ENCODE measurements around the gene UBXN7. TPM values are rescaled to one million over a fixed set of nuclear protein-coding genes. Genes with fewer than 3 reads are reported as not detected.

Gene UBXN7
- total and polyA plus RNA-seq, 2 of the 13 experiments (the other 11 are each of a cell fraction or from before 2014, with no cell fraction given): 12.5 to 15.9 TPM

GRCh38 chr3:196339044-196339443 lies 93.2 kb downstream of the UBXN7 start:
- Histone ChIP-seq H3K9me3 (ENCODE audit: low read length) (no peaks in the 10 kb centered on the region), H3K4me3 (replicated peaks in 1 of 3; ENCODE audit: insufficient read depth in 1 of 3, low read depth in 2 of 3, low read length in 3 of 3) (no peak overlapping the region), H3K4me2 (ENCODE audit: low read depth, low read length) (no peak overlapping the region), H3K27ac (ENCODE audit: extremely low read length, insufficient read depth, low read length) (no peak overlapping the region), H4K20me1 (ENCODE audit: insufficient read depth, low read length) (no peaks in the 10 kb centered on the region), H2AFZ (ENCODE audit: low read length) (no peak overlapping the region), H3K9ac (ENCODE audit: insufficient read depth, low read depth, low read length) (no peak overlapping the region), H3K79me2 (ENCODE audit: insufficient read depth, low read length) (no peaks in the 10 kb centered on the region), H3K36me3 (replicated peaks in 1 of 2; ENCODE audit: control insufficient read depth in 1 of 2, insufficient read depth in 2 of 2, low read length in 2 of 2) (no peaks in the 10 kb centered on the region), H3K27me3 (ENCODE audit: control insufficient read depth in 1 of 2, insufficient read depth in 2 of 2, low read length in 2 of 2) (no peaks in the 10 kb centered on the region), H3K4me1 (ENCODE audit: insufficient read depth, low read length) (peaks cover 23% of the 10 kb centered on the region)
- no TSS peak for BruUV-seq (replicated peaks)
- ChIA-PET CTCF (ENCODE audit: low intra/inter-chr PET ratio, low total read pairs) (no interaction called here), POLR2A (interaction anchor here (0.7 to 1.3 kb wide), 2 partner anchors 9 to 21 kb away, joined by 3 read pairs; partner anchors contain the start of gene DYNLT2B)
- ATAC-seq (no peak), DNase-seq (ENCODE audit: low spot score) (no peak), FAIRE-seq (no peak)
- intact Hi-C loops (cut with micrococcal nuclease; ENCODE audit: unreplicated experiment) (no loop called here), in situ Hi-C loops (cut with HindIII; ENCODE audit: extremely low pct_ligation_motif_present, low pct_unique_long_range_greater_than_20kb) (no loop called here)
- 98% methylated on average over 5 of the region's 6 CpGs for WGBS (ENCODE audit: low lambda C conversion rate)
- TF ChIP-seq ZGPAT (CRISPR knock-in tag; IDR thresholded peaks at IDR 0.05) (no peak), GZF1 (CRISPR knock-in tag; IDR thresholded peaks at IDR 0.05) (no peak), HOXA7 (CRISPR knock-in tag; IDR thresholded peaks at IDR 0.05) (no peak), ZSCAN25 (CRISPR knock-in tag; IDR thresholded peaks at IDR 0.05) (no peak), RNF219 (CRISPR knock-in tag; IDR thresholded peaks at IDR 0.05) (no peak), ZNF333 (CRISPR knock-in tag; IDR thresholded peaks at IDR 0.05; ENCODE audit: borderline replicate concordance) (no peak), ETV6 (CRISPR knock-in tag; conservative IDR thresholded peaks at IDR 0.05) (no peak), NFYB (CRISPR knock-in tag; IDR thresholded peaks at IDR 0.05) (no peak), AFF4 (CRISPR knock-in tag; IDR thresholded peaks at IDR 0.05) (no peak), ZNF850 (CRISPR knock-in tag; conservative IDR thresholded peaks at IDR 0.05) (no peak), CBX5 (CRISPR knock-in tag; IDR thresholded peaks at IDR 0.05; ENCODE audit: borderline replicate concordance) (no peak), KAT2B (IDR thresholded peaks at IDR 0.05; ENCODE audit: borderline replicate concordance, low read depth, low read length) (no peak), PHF5A (CRISPR knock-in tag; IDR thresholded peaks at IDR 0.05; ENCODE audit: low read depth, unreplicated experiment) (no peak), ZFX (CRISPR knock-in tag; IDR thresholded peaks at IDR 0.05; ENCODE audit: low read depth) (no peak), MTA3 (CRISPR knock-in tag; IDR thresholded peaks at IDR 0.05) (no peak), ATM (IDR thresholded peaks at IDR 0.05; ENCODE audit: borderline replicate concordance) (no peak), MAFK (conservative IDR thresholded peaks at IDR 0.05 in 1 of 2, IDR thresholded peaks at IDR 0.05 in 1 of 2; ENCODE audit: low read length in 2 of 2) (no peak), ZSCAN21 (CRISPR knock-in tag; IDR thresholded peaks at IDR 0.05; ENCODE audit: borderline replicate concordance) (no peak)
